Transverse colon (tissue), 4 donors: ENCODE results near the gene PXK.

Experiments used
- EP300 ChIP-seq: sonication (generic); formaldehyde crosslinking; IDR thresholded peaks from one replicate; pipeline ENCODE4 v1.6.1; 2017; ENCODE audit warnings: antibody characterized with exemption, low read depth
- POLR2A ChIP-seq: fragments of 450-650 bp; IDR thresholded peaks from one replicate; pipeline ENCODE4 v1.6.1; 2016; ENCODE audit warnings: antibody characterized with exemption, mild to moderate bottlenecking, moderate library complexity
- POLR2AphosphoS5 ChIP-seq, 3 donors: sonication (generic); formaldehyde crosslinking; IDR thresholded peaks; one replicate each; pipeline ENCODE4 v1.6.1; 2016; ENCODE audit warnings: antibody characterized with exemption in 3 of 3
- TF ChIP-seq, protein P1 (sequence below), 5 experiments: fragments of 200-600 bp in 3 of 5; fragments of 450-650 bp in 2 of 5; sonication (generic) in 3 of 5; IDR thresholded peaks; 1 replicate in 2 of 5; 2 replicates in 3 of 5; pipeline ENCODE4 v1.5.1; 2016 to 2017; ENCODE audit warnings: antibody characterized with exemption in 5 of 5, inconsistent platforms in 3 of 5, mild to moderate bottlenecking in 2 of 5, moderate library complexity in 1 of 5

DNA sequence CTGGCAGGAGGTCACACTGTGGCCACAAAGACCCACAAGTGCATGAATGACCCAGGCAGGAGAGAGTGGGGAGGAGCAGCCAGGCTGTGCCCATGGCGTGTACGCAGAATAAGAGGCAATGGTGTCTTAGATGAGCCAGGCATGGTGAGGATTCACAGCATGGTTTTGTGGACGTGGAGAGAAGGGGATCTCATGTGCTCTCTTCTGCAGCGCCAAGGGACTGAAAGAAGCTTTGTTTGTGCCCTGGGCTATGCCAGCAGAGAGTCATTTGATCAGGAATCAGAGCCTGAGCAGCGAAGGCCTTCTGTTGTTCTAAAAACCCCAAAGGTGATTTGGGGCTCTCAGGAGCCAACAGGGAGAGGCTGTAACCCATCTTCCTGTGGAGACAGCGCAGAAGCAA lies 45.3 kb upstream of the PXK start:
- TF ChIP-seq POLR2AphosphoS5 (IDR thresholded peaks at IDR 0.05) (no peak), POLR2A (no peak), EP300 (no peak)
- TF ChIP-seq, protein P1, sequence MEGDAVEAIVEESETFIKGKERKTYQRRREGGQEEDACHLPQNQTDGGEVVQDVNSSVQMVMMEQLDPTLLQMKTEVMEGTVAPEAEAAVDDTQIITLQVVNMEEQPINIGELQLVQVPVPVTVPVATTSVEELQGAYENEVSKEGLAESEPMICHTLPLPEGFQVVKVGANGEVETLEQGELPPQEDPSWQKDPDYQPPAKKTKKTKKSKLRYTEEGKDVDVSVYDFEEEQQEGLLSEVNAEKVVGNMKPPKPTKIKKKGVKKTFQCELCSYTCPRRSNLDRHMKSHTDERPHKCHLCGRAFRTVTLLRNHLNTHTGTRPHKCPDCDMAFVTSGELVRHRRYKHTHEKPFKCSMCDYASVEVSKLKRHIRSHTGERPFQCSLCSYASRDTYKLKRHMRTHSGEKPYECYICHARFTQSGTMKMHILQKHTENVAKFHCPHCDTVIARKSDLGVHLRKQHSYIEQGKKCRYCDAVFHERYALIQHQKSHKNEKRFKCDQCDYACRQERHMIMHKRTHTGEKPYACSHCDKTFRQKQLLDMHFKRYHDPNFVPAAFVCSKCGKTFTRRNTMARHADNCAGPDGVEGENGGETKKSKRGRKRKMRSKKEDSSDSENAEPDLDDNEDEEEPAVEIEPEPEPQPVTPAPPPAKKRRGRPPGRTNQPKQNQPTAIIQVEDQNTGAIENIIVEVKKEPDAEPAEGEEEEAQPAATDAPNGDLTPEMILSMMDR (IDR thresholded peaks at IDR 0.05): no peak
